SU-DHL-6 (cell line): ENCODE data around the gene CES4A.

Source experiments
- H2AFZ ChIP-seq: fragments of 200-600 bp; sonication (generic); 2 replicates; pipeline ENCODE4 v1.6.1; 2014; ENCODE audit warnings: low read depth, mild to moderate bottlenecking, moderate library complexity, mixed read lengths, antibody characterized with exemption, low read length; ENCODE audit not compliant: severe bottlenecking
- H3F3A ChIP-seq: fragments of 200-600 bp; shearing (Covaris generic); 2 replicates; pipeline ENCODE4 v1.6.0; 2016; ENCODE audit warnings: antibody characterized with exemption, mild to moderate bottlenecking; ENCODE audit not compliant: insufficient read depth
- H3K27ac ChIP-seq: fragments of 200-600 bp; sonication (generic); 2 replicates; pipeline ENCODE4 v1.5.1; 2016; ENCODE audit warnings: low read depth, mild to moderate bottlenecking, low read length, moderate library complexity, mixed read lengths
- H3K27me3 ChIP-seq: fragments of 200-600 bp; sonication (generic), shearing (Covaris generic); 2 replicates; pipeline ENCODE4 v1.6.0; 2014; ENCODE audit warnings: mild to moderate bottlenecking, low read length
- H3K36me3 ChIP-seq: fragments of 200-600 bp; sonication (generic); 2 replicates; pipeline ENCODE4 v1.6.1; 2014; ENCODE audit warnings: mild to moderate bottlenecking, low read length, mixed read lengths
- H3K4me2 ChIP-seq: fragments of 300-600, 200-600 bp; shearing (Covaris generic), sonication (generic); 2 replicates; pipeline ENCODE4 v1.6.0; 2014; ENCODE audit warnings: low read length, low read depth, mild to moderate bottlenecking; ENCODE audit not compliant: poor library complexity, severe bottlenecking
- H3K4me3 ChIP-seq: fragments of 200-600 bp; sonication (generic); 2 replicates; pipeline ENCODE4 v1.5.1; 2014; ENCODE audit warnings: antibody characterized with exemption, low read length, mild to moderate bottlenecking, mixed read lengths; ENCODE audit not compliant: insufficient read depth, poor library complexity, severe bottlenecking
- H3K79me2 ChIP-seq: fragments of 200-600 bp; sonication (generic); 2 replicates; pipeline ENCODE4 v1.6.1; 2014; ENCODE audit warnings: mild to moderate bottlenecking, low read length, moderate library complexity; ENCODE audit not compliant: insufficient read depth
- H3K9ac ChIP-seq: fragments of 200-600 bp; sonication (generic); 2 replicates; pipeline ENCODE4 v1.7.0; 2014; ENCODE audit warnings: mild to moderate bottlenecking, low read length
- H3K9me2 ChIP-seq: fragments of 200-600 bp; sonication (generic); replicated peaks from 2 replicates; pipeline ENCODE4 v1.6.1; 2014; ENCODE audit warnings: low read length; ENCODE audit not compliant: insufficient read depth
- H3K9me3 ChIP-seq: fragments of 200-600 bp; sonication (generic); 2 replicates; pipeline ENCODE4 v1.6.1; 2014; ENCODE audit warnings: low read length, mixed read lengths; ENCODE audit not compliant: insufficient read depth
- H4K20me1 ChIP-seq: fragments of 200-600 bp; sonication (generic); 2 replicates; pipeline ENCODE4 v1.6.1; 2014; ENCODE audit warnings: low read depth, mild to moderate bottlenecking, antibody characterized with exemption, low read length, moderate library complexity, mixed read lengths
- EZH2phosphoT487 ChIP-seq: fragments of 200-600 bp; sonication (generic), shearing (Covaris generic); conservative IDR thresholded peaks from 2 replicates; pipeline ENCODE4 v1.6.1; 2018; ENCODE audit warnings: mild to moderate bottlenecking, antibody characterized with exemption, low read length, moderate library complexity, mixed read lengths
- TF ChIP-seq, protein P1 (sequence below): fragments of 200-600 bp; sonication (generic); IDR thresholded peaks from one replicate; pipeline ENCODE4 v1.5.1; 2017; ENCODE audit warnings: antibody characterized with exemption, mild to moderate bottlenecking, low read length, moderate library complexity; ENCODE audit not compliant: insufficient read depth, poor library complexity, severe bottlenecking

Gene CES4A

DNA sequence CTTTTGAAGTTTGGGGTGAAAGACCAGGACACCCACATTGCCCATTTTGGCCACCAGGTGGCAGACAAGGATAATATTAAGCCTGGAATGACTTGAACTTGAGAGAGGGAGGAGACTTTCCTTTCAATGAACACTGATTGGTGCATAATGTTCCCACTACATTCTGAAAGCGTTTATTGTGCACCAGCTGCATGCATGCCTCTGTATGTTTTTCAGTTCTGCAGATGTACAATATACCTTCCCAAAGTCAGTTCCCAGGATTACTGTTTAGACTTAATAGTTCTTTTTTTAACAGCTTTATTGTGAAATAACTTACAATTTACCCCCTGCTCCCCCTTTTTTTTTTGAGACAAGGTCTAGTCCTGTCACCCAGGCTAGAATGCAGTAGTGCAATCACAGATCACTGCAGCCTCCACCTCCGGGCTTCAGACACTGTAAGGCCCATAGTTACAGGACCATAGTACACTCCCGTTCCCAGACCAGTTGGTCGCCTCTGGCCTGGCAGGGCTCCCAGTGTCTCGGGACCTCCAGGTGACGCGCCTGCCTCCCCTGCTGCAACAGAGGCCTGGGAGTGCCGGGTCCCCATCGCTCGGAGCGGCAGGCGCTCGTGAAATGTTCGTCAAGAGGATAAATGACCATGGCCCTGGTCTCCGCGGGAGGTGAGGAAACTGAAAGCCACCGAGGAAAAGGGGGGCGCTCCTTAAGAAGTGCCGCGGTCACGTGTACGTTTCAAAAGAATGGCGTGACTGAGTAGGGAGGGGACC, 40.9 kb upstream of the CES4A start:
- Histone ChIP-seq H3K9me3 (no peaks in the 10 kb centered on the region), H3K27ac (no peak overlapping the region), H3K9me2 (no peaks in the 10 kb centered on the region), H4K20me1 (no peaks in the 10 kb centered on the region), H2AFZ (no peak overlapping the region), H3K9ac (no peak overlapping the region), H3K4me2 (peak overlapping the region; percentile 17), H3K79me2 (no peaks in the 10 kb centered on the region), H3K4me3 (no peak overlapping the region), H3K27me3 (no peaks in the 10 kb centered on the region), H3F3A (no peaks in the 10 kb centered on the region), H3K36me3 (no peaks in the 10 kb centered on the region)
- TF ChIP-seq, protein P1, sequence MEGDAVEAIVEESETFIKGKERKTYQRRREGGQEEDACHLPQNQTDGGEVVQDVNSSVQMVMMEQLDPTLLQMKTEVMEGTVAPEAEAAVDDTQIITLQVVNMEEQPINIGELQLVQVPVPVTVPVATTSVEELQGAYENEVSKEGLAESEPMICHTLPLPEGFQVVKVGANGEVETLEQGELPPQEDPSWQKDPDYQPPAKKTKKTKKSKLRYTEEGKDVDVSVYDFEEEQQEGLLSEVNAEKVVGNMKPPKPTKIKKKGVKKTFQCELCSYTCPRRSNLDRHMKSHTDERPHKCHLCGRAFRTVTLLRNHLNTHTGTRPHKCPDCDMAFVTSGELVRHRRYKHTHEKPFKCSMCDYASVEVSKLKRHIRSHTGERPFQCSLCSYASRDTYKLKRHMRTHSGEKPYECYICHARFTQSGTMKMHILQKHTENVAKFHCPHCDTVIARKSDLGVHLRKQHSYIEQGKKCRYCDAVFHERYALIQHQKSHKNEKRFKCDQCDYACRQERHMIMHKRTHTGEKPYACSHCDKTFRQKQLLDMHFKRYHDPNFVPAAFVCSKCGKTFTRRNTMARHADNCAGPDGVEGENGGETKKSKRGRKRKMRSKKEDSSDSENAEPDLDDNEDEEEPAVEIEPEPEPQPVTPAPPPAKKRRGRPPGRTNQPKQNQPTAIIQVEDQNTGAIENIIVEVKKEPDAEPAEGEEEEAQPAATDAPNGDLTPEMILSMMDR, result peak; percentile 89
- no peak for TF ChIP-seq EZH2phosphoT487

DNA sequence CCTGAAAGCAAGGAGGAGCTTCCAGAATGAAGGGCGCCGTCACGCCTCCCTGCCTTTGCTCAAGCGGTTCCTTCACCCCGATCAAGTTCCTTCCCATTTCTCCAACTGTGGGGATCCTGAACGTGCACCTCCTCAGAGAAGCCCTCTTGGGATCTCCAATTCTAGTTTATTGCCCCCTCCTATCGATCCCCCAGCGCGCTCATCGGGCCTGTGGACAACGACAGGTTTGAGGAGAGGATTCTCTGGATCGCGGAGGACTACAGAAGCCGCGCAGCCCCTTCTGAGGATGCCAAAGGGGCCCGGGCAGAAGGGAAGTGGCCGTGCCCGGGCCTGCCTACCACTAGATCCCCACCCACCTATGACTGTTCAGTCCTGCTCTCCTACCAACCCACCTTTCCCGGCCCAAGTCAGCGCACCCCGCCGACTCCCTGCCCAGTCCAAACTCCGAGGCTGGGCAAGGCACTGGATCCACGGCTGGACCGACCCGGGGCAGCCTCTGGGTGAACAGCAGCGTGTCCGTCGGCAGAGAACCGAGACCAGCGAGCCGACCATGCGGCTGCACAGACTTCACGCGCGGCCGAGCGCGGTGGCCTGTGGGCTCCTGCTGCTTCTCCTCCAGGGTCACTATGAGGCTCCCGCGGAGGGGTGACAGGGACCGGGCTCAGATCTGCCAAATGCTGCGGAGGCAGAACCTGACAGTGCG, 40.1 kb upstream of the CES4A start:
- no peaks in the 10 kb centered on the region for H3K9me2 ChIP-seq
- H3K4me3 ChIP-seq, result no peak overlapping the region
- no peak overlapping the region for H3K27ac ChIP-seq
- H3K9ac ChIP-seq, result no peak overlapping the region
- peak overlapping the region; percentile 17 for H3K4me2 ChIP-seq
- H2AFZ ChIP-seq, result no peak overlapping the region
- H3K79me2 ChIP-seq, result no peaks in the 10 kb centered on the region
- TF ChIP-seq, protein P1, result no peak
- TF ChIP-seq EZH2phosphoT487, result no peak
- no peaks in the 10 kb centered on the region for H3F3A ChIP-seq
- no peaks in the 10 kb centered on the region for H3K36me3 ChIP-seq
- no peaks in the 10 kb centered on the region for H3K9me3 ChIP-seq
- no peaks in the 10 kb centered on the region for H3K27me3 ChIP-seq
- H4K20me1 ChIP-seq, result no peaks in the 10 kb centered on the region

DNA sequence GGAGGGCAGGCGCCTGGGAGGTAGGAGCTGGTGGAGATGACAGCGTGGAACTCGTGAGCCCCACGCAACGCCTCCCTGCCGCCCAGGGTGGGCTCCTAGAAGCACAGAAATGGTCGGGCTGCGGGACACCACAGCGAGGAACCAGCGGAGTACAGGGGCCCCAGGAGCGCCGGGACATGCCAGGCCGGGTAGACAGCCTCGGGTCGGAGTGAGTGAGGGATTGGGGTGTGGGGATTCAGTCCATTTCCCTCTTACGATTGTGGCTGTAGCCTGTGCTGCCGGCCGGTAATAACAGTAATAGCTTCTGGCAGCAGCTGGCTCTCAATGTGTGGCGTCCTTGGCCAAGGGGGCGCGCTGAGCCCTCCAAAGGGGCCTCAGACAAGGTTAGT, 39.6 kb upstream of the CES4A start:
- H2AFZ ChIP-seq, result no peak overlapping the region
- no peak overlapping the region for H3K9ac ChIP-seq
- H3K4me2 ChIP-seq, result no peak overlapping the region
- TF ChIP-seq, protein P1, result no peak
- no peak for TF ChIP-seq EZH2phosphoT487
- H4K20me1 ChIP-seq, result no peaks in the 10 kb centered on the region
- no peak overlapping the region for H3K27ac ChIP-seq
- H3F3A ChIP-seq, result no peaks in the 10 kb centered on the region
- no peaks in the 10 kb centered on the region for H3K27me3 ChIP-seq
- no peaks in the 10 kb centered on the region for H3K9me3 ChIP-seq
- no peak overlapping the region for H3K4me3 ChIP-seq
- H3K79me2 ChIP-seq, result no peaks in the 10 kb centered on the region
- H3K9me2 ChIP-seq, result no peaks in the 10 kb centered on the region
- H3K36me3 ChIP-seq, result no peaks in the 10 kb centered on the region
